Sigmoid colon (tissue), 4 donors: ENCODE data around the gene MAN2A2.

ENCODE experiments used
- CTCF ChIP-seq, 4 experiments: fragments of 450-650 bp in 3 of 4; fragments of 200-600 bp in 1 of 4; IDR thresholded peaks; one replicate each; pipeline ENCODE4 v1.5.1; 2016 to 2019; ENCODE audit warnings: antibody characterized with exemption in 4 of 4, mild to moderate bottlenecking in 3 of 4, moderate library complexity in 2 of 4
- POLR2A ChIP-seq, 2 donors: fragments of 450-650 bp; IDR thresholded peaks; one replicate each; pipeline ENCODE4 v1.6.1; 2016; ENCODE audit warnings: antibody characterized with exemption in 2 of 2, mild to moderate bottlenecking in 2 of 2, moderate library complexity in 2 of 2
- POLR2AphosphoS5 ChIP-seq, 4 donors: sonication (generic); formaldehyde crosslinking; IDR thresholded peaks; one replicate each; pipeline ENCODE4 v1.6.1; 2017; ENCODE audit warnings: antibody characterized with exemption in 4 of 4

- TF ChIP-seq CTCF (IDR thresholded peaks at IDR 0.05) (no peak), POLR2A (IDR thresholded peaks at IDR 0.05) (no peak), POLR2AphosphoS5 (IDR thresholded peaks at IDR 0.05) (no peak)
Measured at GRCh38 chr15:90962021-90962420, 58.9 kb downstream of the MAN2A2 start.
